Neutrophil (primary cell): ENCODE data around the gene NR6A1.
"Not testable (repeated sequence)": the region's sequence is repeated elsewhere in the genome, so short reads cannot be mapped to it uniquely, and the experiment has no call there.

ENCODE experiments used
- H3K27ac ChIP-seq: fragments of 200-600 bp; sonication (generic); 2 replicates; pipeline ENCODE4 v1.5.1; 2016; ENCODE audit warnings: mild to moderate bottlenecking, moderate library complexity
- H3K27me3 ChIP-seq: fragments of 200-600 bp; sonication (generic); 2 replicates; pipeline ENCODE4 v1.6.0; 2016; ENCODE audit warnings: mild to moderate bottlenecking
- H3K36me3 ChIP-seq: fragments of 200-600 bp; sonication (generic); 2 replicates; pipeline ENCODE4 v1.5.1; 2017
- H3K4me1 ChIP-seq, 2 experiments: fragments of 200-600 bp in 1 of 2; sonication (generic) in 1 of 2; 1 replicate in 1 of 2; 2 replicates in 1 of 2; pipeline versions ENCODE4 v1.5.1 to v1.6.1; 2013 to 2016; ENCODE audit warnings: low read depth in 1 of 2, low read length in 1 of 2, mild to moderate bottlenecking in 1 of 2, moderate library complexity in 1 of 2; ENCODE audit not compliant: control insufficient read depth in 1 of 2, insufficient read depth in 1 of 2
- H3K4me3 ChIP-seq, 2 experiments: fragments of 200-600 bp in 1 of 2; sonication (generic) in 1 of 2; 1 replicate in 1 of 2; 2 replicates in 1 of 2; pipeline ENCODE4 v1.5.1; 2013 to 2016; ENCODE audit warnings: low read depth in 1 of 2, low read length in 1 of 2, mild to moderate bottlenecking in 1 of 2, moderate library complexity in 1 of 2
- H3K9me3 ChIP-seq: fragments of 200-600 bp; sonication (generic); 2 replicates; pipeline ENCODE4 v1.5.1; 2016
- CTCF ChIP-seq: fragments of 200-600 bp; sonication (generic); IDR thresholded peaks from 2 replicates; pipeline ENCODE4 v1.5.1; 2016; ENCODE audit warnings: antibody characterized with exemption

The NR6A1 gene

GRCh38 chr9:124621371-124622328 lies 149.5 kb downstream of the NR6A1 start:
- no peaks in the 10 kb centered on the region for H3K4me1 ChIP-seq
- no peak overlapping the region for H3K4me3 ChIP-seq
- no peaks in the 10 kb centered on the region for H3K27me3 ChIP-seq
- H3K36me3 ChIP-seq, result no peaks in the 10 kb centered on the region
- no peaks in the 10 kb centered on the region for H3K9me3 ChIP-seq
- no peak for TF ChIP-seq CTCF
- H3K27ac ChIP-seq, result no peak overlapping the region

GRCh38 chr9:124618476-124618875 lies 152.6 kb downstream of the NR6A1 start:
- peaks cover 7 to 8% of the 10 kb centered on the region in 2 experiments for H3K4me1 ChIP-seq
- no peak overlapping the region for H3K27ac ChIP-seq
- H3K9me3 ChIP-seq, result no peaks in the 10 kb centered on the region
- H3K36me3 ChIP-seq, result no peaks in the 10 kb centered on the region
- H3K4me3 ChIP-seq, result no peak overlapping the region
- no peak for TF ChIP-seq CTCF
- no peaks in the 10 kb centered on the region for H3K27me3 ChIP-seq

GRCh38 chr9:124617477-124618141 lies 153.5 kb downstream of the NR6A1 start:
- no peak overlapping the region for H3K4me3 ChIP-seq
- H3K27me3 ChIP-seq, result no peaks in the 10 kb centered on the region
- peaks cover 8 to 9% of the 10 kb centered on the region in 2 experiments for H3K4me1 ChIP-seq
- TF ChIP-seq CTCF, result peak; percentile 63
- no peaks in the 10 kb centered on the region for H3K36me3 ChIP-seq
- H3K9me3 ChIP-seq, result no peaks in the 10 kb centered on the region
- no peak overlapping the region for H3K27ac ChIP-seq

GRCh38 chr9:124616961-124617360 lies 154.2 kb downstream of the NR6A1 start:
- Histone ChIP-seq H3K27me3 (no peaks in the 10 kb centered on the region), H3K27ac (no peak overlapping the region), H3K4me3 (no peak overlapping the region), H3K9me3 (no peaks in the 10 kb centered on the region), H3K4me1 (peaks cover 8 to 9% of the 10 kb centered on the region in 2 experiments), H3K36me3 (no peaks in the 10 kb centered on the region)
- TF ChIP-seq CTCF, result no peak

GRCh38 chr9:124615840-124616239 lies 155.3 kb downstream of the NR6A1 start:
- H3K27ac ChIP-seq, H3K4me3 ChIP-seq, H3K9me3 ChIP-seq, H3K27me3 ChIP-seq, H3K4me1 ChIP-seq, H3K36me3 ChIP-seq: not testable (repeated sequence)
